Stimulated activated CD8-positive, alpha-beta memory T cell treated with anti-CD3 and anti-CD28 coated beads, Interleukin-15, amount 100 ng/mL, for 24 hours (primary cell): ENCODE results near the gene REPIN1.

Experiments
- DNase-seq: peaks from one replicate; pipeline ENCODE4 v3.0.0-alpha.2; 2020; ENCODE audit warnings: low read depth

The REPIN1 gene

DNA sequence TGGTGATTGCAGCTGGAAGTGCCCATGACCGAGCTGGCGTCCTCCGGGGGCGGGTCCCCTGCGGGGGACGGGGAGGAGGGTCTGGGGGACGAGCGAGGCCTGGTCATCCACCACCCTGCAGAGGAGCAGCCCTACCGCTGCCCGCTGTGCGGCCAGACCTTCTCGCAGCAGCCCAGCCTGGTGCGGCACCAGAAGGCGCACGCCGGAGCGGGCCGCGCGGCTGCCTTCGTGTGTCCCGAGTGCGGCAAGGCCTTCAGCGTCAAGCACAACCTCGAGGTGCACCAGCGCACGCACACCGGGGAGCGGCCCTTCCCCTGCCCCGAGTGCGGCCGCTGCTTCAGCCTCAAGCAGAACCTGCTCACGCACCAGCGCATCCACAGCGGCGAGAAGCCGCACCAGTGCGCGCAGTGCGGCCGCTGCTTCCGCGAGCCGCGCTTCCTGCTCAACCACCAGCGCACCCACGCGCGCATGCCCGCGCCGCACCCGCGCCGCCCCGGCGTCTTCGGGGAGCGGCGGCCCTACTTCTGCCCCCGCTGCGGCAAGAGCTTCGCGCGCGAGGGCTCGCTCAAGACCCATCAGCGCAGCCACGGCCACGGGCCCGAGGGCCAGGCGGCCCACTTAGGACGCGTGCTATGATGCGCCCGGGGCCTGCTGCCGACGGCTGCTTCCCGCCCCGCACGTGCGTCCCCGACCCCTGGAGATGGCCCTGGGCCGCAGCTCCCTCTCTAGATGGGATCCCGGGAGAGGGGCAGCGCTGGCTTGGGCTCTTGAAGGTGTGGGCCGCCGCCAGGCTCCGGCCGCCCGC, 39.2 kb downstream of the REPIN1 start:
- DNase-seq = no peak

DNA sequence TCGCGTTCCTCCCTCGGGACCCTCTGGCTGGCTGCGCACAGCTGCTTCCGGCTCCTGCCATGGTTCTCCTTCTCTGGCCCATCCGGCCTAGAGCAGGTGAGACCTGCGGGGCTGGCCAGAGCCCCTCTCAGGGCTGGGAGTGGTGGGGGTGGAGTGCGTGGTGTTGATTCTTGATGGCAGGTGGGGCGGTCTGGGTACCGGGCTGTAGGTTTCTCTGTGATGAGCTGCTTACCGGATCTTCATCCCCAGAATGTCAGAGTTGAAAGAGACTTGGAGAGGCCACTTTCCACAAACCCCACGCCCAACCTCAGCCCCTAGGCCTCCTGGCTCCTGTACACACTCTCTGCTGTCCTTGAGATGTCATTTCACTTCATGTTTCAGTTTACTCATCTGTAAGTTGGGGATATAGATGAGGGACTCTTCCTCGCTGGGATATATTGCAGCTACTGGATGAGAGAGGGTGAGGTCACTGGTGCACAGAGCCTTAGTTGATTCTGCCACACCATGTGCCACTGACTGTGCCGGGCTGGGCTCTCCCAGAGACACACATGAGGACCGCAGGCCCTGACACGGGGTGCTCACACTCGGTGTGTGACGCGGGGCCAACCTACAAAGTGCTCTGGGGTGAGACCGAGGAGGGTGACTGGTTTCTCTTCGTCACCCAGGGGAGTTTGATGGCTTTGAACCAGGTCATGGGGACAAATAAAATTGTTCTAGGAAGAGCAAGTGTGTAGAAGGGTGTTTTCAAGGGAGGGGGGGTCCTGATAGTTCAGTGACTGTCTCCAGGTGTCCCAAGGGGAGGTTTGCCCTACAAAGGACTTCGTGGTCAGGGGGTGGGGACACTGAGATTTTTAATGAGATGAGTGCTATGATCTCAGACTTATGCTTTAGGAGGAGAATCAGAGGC, 40.0 kb downstream of the REPIN1 start:
- DNase-seq = no peak

DNA sequence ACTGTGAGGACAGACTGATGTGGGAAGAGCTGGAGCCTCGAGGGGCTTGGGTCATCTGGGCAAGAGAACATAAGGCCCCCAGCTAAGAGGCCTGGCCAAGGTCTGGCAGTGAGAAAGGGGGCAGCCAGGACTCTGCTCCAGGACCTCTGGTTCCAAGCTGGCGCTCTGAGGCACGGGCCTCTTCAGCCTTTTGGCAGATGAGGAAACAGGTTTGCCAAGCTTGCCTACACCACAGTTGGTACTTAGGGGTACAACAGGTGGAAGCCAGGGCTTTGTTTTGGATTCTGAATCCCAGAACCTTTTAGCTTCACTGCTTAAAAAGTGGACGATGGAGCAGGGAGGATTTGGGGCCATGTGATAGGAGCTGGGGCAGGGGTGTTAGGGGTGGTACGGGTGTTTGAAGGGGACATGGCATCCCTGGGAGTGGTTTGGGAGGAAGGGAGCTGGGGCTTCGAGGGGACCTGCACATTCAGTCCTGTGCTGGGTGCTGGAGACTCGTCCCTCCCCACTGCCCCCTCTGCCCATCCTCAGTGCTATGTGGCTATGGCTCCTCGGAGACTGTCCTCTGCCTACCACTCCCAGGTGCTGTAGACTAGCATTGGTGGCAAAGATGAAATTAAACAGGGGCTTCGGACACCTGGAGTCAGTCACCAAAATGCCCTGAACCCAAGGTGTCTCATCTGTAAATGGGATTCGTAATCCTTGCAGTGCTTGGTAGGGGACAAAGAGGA, 40.8 kb downstream of the REPIN1 start:
- DNase-seq = no peak

GRCh38 chr7:150410131-150410530, 41.5 kb downstream of the REPIN1 start:
- DNase-seq = no peak

DNA sequence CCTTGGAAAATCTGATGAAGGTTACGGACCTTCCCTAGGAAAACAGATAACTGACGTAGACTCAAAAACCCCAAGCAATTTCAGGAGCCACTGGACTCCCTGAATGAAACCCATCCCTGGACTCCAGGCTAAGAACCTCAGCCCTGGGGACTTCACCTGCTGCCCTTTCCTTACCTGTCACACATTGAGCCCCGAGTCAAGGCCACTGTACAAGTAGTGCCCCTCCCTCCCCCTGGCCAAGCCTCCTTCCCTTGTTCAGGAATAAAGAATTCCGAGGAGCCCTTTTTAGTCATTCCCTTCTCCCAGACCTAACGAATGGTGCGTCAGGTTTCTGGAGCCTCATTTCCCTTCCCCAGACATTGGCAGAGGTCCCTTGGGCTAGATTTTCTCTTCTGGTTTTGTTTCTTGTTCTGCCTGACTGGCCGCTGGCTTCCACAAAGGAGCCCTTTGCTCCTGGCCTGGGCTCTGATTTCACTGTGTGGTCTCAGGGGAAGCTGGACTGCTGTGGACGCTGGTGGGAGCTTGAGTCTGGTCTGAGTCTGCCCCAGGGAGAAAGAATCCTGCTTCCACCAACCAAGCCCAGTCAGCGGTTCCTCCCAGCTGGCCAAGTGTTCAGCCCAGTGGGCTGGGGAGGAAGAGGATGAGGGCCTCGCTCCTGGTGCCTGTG, 42.2 kb downstream of the REPIN1 start:
- no peak for DNase-seq

GRCh38 chr7:150411606-150412005, 43.0 kb downstream of the REPIN1 start:
- no peak for DNase-seq

DNA sequence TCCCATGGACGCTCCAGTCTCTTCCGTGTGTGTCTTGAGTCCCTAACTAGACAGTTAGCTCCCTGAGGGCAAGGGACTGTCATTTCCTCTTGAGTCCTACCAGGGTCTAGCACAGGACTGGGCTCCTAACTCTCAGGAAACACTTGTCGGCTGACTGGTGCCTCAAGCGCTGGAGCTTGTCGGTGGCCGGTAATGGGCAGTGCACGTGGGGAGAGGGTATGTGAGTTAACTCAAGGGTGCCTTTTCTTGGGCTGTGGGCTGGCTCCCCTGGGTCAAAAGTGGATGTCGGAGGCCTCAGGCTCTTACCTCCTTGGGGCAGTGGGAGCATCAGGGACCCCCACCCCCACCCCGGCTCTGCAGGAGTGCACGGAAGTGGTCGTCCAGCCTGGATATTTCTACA, 43.4 kb downstream of the REPIN1 start:
- DNase-seq = no peak

GRCh38 chr7:150412518-150413488, 44.2 kb downstream of the REPIN1 start:
- DNase-seq = no peak

- DNase-seq = no peak
Measured at GRCh38 chr7:150413640-150414081, 45.0 kb downstream of the REPIN1 start.

GRCh38 chr7:150415161-150416153, 46.8 kb downstream of the REPIN1 start:
- no peak for DNase-seq

DNA sequence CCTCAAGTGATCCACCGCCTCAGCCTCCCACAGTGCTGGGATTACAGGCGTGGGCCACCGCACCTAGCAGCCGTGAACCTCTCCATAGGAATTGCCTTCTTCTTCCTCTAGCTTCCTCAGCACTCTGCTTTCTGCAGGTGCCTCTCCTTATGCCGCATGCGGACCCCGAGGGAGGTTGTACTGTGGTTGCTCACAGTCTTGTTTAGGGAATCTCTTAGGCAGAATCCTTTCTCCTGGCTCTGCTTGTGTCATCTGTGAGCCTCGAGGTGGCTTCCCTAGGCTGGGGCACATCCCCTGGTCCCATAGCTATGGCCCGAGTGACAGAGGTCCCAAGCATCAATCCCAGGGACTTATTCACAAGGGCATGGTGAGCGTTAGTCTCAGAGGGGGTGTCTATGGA, 48.6 kb downstream of the REPIN1 start:
- no peak for DNase-seq

GRCh38 chr7:150417863-150418262, 49.2 kb downstream of the REPIN1 start:
- DNase-seq = no peak

DNA sequence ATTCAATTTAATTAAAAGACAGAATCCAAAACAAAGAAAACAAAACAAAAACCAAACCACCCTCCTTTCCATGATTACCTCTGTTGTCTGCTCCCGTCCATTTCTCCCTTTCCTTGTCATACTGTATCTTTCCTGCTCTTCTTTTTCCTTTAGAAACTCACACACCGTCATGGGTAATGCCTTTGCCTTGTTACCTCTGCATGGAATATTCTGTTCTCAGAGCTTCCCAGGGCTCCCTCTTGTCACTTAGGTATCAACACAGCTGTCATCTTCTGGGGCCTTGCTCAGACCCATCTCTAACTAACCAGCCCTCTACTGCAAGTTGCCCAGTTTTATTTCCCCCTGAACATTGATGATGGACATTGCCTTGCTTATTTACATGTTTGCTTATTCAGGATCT, 51.6 kb downstream of the REPIN1 start:
- no peak for DNase-seq

DNA sequence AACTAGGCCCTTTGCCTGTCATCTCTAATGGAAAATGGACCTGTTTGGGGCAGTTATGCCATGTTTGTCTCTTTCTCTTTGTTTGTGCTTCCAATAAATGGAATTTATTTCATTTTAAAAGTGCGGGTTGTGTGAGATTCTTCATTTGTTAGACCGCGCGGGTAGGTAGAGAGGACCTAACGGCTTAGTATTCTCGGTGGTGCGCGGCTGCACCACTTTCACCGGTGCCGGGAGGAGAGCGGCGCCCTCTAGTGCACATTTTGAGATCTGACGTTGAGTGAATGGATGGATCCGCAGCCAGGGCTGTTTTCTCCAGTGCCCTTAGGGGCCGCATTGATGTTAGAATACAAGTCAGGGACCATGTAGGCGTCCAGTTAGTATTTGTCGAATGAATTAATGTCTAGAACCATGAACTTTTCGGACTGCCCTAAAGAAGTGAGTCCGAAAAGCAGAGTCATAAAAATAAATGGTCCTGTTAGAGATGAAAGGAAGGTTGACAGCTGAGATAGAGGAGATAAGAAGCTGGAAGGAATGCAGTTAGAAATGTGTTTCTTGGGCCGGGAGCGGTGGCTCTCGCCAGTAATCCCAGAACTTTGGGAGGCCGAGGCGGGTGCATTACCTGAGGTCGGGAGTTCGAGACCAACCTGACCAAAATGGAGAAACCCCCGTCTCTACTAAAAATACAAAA, 52.5 kb downstream of the REPIN1 start:
- DNase-seq = peak; percentile 74

- DNase-seq = no peak
Measured at GRCh38 chr7:150421831-150422230, 53.2 kb downstream of the REPIN1 start.
